Left cardiac atrium (tissue), 4 donors: ENCODE measurements around the gene CASK. TPM values are rescaled to one million over a fixed set of nuclear protein-coding genes. Genes with fewer than 3 reads are reported as not detected.
"Not testable (repeated sequence)": the region's sequence is repeated elsewhere in the genome, so short reads cannot be mapped to it uniquely, and the experiment has no call there.

Source experiments
- ATAC-seq, 2 donors: fragments of 200-7000 bp; cut with Tn5 transposase; one replicate each; pipeline ENCODE4 v1.9.1; 2020; ENCODE audit warnings: mild to moderate bottlenecking in 2 of 2, moderate library complexity in 2 of 2
- DNase-seq: peaks from one replicate; pipeline ENCODE4 v3.0.0-alpha.2; 2020
- intact Hi-C, 2 donors: fragments of 100-400 bp; cut with DNase I; formaldehyde crosslinking; loops; one replicate each; pipeline versions ENCODE4 v1.14.1 to v1.15.1; 2022 to 2023
- total RNA-seq, 2 donors: library from RNA; stranded (reverse); fragmentation: NEBNext Ultra II Directional; extraction: Animal tissue kit (Norgen Biotek cat#: 25700); gene quantifications; one replicate each; pipeline ENCODE4 v1.2.1, GENCODE V29; 2021
- donor health status: DM: no; HTN: yes; CAD: no.
- donor health status: DM: no; HTN: yes; CAD: no; lungs with severe emphysema.
- donor health status: DM: yes; HTN: yes; CAD: no.
- donor health status: Dilated cardiomyopathy.

The CASK gene
- total RNA-seq, 2 donors from 2014 or later = 15.0 to 23.2 TPM

DNA sequence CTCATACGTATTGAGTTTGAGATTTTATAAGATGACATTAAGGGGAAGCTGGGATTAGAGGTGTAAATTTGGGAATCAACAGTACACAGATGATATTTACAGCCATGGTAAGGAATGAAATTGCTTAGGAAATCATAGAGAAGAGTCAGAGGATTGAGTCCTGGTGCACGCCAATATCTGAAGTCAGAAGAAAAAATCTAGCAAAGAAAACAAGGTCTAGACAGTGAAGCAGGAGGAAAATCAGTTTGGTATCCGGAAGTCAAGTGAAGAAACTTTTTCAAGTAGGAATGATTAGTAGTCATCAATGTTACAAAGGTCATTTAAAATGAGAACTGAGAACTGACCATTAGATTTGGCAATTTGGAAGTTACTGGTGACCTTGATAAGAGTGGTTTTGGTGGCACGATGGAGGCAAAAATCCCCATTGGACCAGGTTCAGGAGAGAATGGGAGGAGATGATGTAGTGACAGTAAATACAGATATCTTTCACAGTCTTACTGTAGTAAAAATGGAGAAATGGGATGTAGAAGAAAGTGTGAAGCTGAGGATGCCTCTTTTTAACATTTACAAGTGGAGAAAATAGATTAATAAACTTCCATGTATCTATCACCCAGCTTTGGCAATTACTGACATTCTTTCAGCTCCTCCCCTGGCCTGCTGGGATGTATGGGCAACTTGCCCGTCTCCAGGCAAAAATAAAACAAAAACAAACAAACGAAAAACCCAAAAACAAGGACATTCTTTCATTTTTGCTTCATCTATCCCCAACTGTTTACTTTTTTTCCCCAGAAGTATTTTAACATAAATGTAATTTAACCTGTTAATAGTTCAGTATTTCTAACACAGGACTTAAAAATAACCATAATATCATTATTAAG, 245.9 kb downstream of the CASK start:
- ATAC-seq (peak in 1 of 2 donors; percentile 51), DNase-seq (no peak)
- intact Hi-C loops = no loop called here

DNA sequence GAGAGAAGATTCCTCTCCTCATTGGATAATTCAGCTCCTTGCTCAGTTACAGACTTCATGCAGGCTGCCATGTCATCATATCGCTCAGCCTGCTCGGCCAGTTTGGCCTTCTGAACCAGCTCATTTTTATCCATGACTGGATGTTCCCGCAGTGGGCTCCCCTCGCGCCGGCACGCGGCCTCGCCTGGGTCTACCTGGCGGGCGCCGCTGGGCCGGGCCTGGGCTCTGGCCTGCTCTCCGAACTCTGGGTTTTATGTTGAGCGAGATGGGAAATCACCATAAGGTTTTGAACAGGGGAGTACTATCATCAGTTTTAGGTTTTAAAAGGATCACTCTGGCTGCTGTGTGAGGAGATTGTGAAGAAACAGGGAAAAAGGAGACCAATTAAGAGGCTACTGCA, 247.0 kb downstream of the CASK start:
- ATAC-seq, DNase-seq, intact Hi-C loops: not testable (repeated sequence)

DNA sequence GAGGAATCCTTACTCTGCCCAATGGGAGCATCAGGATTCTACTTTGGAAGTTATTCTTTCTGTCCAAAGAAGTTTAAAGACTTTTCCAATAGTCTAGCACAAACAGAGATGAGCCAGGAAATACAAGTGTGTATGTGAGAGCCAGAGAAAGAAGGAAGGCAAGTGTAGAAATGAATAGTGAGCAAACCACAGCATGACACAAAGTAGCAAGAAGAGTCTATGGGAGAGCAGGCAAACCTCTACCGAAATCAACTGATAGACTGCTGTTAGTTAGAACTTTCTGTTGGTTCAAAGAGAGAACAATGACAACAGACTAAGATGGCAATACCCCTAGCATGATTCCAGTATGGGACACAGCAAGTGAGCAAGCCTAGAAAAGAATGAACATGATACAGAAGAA, 250.7 kb downstream of the CASK start:
- DNase-seq = no peak
- ATAC-seq = no peak
- intact Hi-C loops = no loop called here

DNA sequence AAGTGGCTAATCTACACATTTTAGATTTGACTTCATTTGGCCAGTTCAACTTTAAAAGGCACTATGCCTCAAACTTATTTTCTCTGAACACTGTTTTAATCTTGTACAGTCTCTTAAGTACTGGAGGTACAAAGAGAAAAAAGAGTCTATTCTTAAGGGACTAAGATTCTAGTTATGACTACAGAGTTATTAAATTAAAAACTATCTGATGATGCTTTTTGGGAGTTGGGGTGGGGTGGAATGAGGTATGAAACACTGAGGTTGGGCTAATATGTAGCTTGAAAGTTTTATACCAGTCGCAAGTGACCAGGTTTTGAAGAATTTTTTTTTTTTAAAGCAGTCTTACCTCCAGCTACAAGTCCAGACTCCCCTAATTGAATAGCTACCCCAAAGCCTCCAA, 252.3 kb downstream of the CASK start:
- no peak for ATAC-seq
- DNase-seq = no peak
- intact Hi-C loops = no loop called here

DNA sequence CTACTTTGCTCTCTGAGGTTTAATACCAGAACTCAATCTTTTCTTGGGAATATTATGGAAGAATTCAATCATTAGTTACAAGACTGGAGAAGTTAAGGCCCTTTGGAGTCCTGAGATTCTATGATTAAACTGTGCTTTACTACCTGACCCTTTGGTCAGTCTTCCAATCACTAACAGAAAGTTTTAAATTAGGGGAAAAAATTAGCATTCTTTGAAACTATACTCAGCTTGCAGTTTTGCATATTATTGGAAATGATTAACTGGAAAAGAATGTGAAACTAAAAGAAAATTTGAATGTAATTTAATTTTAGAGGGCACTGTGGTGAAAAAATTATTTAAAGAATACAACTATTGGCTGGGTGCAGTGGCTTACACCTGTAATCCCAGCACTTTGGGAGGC, 253.2 kb downstream of the CASK start:
- ATAC-seq (no peak), DNase-seq (no peak)
- intact Hi-C loops = no loop called here

DNA sequence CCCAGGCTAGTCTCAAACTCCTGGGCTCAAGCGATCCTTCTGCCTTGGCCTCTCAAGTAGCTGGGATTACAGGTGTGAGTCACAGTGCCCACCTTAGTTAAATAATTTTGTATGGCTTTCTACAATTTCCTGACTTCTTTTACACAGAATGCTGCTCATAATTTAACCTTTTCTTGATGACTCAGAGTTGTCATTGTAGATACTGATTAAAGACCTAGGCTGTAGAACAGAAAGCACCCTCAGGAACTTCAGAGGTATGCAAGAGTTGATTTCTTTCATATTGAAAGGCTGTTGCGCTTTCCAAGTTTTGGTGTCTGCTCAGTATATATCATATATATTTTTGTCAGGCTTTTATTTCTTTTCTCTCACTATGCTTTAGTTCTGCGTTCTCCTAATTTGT, 255.7 kb downstream of the CASK start:
- ATAC-seq = no peak
- intact Hi-C loops = no loop called here
- no peak for DNase-seq

DNA sequence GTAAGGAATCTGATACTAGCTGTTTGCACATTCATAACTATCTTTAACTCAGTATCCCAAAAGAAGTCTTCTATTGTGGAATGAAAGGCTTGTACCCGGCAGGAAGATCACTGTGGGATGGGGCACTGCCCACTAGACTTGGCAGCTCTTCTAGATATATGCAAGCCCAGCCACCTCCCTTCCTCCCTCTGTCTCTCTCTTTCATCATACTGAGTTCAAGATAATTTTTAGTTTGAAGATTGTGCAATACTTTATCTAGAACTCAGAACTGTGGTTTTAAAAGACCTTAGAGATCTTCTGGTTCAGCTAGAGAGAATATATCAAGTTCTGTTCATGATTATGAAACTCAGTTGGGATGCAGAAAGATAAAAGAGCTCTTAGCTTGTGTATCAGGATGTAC, 257.1 kb downstream of the CASK start:
- ATAC-seq = peak in 1 of 2 donors; percentile 82
- intact Hi-C loops = no loop called here
- no peak for DNase-seq

DNA sequence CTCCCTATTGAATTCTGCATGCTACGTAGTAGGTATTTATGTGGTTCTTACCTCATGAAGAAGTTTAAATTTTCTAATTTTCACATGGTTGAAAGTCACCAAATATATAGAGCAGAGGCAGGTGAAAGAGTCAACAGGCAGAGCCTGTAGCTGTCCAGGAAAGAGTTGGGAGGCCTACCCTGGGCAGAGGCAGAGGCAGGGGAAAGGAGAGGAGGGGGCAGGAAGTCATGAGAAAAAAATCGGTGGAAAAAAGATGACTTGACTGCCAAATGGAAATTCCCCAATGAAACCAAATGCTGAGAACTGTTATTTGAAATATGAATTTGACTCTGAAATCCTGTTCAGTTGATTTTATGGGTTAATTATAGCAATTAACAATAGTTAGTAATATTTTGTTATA, 257.7 kb downstream of the CASK start:
- ATAC-seq (no peak), DNase-seq (no peak)
- intact Hi-C loops = no loop called here

DNA sequence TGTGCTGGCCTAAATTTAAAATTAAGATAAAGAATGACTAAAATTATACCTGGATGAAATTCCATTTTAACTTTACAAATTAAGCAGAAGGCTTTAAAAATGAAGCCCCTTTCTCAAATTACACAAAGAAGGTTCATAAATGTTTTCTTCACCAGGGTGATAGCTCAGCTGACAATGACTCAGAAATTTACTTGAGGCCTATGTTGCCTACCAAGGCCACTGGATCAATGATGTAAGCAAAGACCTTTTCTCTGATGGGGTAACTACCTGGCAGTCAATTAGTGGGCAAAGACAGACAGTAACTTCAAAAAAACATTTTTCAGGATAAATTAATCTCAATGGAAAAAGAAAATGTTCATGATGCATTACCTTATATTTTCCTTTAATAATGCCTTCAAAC, 258.4 kb downstream of the CASK start:
- no peak for ATAC-seq
- intact Hi-C loops = no loop called here
- no peak for DNase-seq

DNA sequence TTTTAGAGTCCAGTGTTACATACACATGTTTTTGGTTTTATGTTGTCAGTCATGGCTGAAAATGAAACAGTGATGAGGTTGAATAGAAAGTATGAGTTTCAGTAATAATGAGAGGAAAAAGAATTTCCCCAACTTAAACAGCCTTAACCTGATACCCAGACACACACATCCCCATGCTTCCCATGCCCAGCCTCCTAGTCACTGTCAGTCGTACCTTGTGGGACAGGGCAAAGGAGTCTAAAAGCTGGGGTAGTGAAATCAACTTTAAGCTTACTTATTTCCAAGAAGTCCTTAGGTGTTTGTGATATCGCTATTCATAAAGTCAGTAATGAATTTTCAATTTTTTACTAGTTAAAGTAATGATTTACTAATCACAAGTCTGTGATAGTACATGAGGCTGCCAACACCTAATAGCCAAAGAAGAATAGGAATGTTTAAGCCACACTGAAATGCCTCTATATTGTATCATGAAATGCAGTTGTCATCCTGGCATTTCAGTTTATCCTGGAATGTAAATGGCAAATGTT, 258.9 kb downstream of the CASK start:
- no peak for ATAC-seq
- DNase-seq = no peak
- intact Hi-C loops = no loop called here

DNA sequence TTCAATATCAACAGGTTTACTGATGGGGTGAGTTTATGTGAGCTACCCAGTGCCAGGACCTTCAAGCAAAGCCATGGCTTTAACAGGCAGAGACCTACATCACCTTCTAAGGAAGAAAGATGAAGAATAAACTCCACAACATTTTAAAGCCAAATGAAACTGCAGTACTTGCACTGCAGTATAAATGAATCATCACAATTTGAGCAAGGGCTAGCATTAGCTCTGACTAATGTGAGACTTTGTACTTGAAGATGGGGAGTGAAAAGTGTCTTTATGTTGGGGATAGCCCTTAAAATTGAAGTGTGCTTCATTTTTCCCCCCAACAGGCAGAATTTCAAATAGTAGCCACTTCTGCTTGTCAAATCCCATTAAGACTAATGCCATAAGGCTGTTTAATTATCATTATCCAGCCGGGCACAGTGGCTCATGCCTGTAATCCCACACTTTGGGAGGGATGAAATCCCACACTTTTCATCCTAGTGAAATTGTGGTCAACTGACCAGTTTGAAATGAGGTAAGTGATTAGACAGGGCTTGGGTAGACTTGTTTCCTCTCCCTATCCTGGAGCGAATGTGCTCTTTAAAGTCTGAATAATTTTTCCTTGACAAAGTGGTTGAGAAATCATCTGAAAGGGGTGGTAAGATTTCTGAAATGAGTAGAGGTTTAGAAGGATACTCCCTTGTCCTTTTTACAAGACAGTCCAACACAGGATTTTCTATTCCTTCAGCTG, 261.8 kb downstream of the CASK start:
- DNase-seq (no peak), ATAC-seq (peak in 1 of 2 donors; percentile 53)
- intact Hi-C loops = no loop called here

DNA sequence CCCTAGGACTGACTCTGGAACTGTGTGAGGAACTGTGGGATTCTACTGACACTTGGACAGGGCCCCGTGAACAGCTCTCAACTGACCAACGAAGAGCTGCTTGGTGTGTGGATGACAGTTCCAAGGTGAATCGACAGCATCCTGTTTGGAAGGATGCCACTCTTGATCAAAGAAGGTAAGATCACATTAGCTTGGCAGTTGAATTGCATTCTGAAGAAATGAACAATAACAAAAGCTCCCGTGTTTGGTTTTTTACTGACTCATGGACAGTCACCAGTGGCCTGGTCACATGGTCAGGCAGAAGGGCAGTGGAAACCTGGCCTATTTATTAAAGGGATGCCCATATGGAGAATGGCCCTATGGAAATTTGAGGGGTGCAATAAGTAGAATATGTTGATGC, 267.7 kb downstream of the CASK start:
- ATAC-seq (no peak), DNase-seq (no peak)
- intact Hi-C loops = no loop called here

DNA sequence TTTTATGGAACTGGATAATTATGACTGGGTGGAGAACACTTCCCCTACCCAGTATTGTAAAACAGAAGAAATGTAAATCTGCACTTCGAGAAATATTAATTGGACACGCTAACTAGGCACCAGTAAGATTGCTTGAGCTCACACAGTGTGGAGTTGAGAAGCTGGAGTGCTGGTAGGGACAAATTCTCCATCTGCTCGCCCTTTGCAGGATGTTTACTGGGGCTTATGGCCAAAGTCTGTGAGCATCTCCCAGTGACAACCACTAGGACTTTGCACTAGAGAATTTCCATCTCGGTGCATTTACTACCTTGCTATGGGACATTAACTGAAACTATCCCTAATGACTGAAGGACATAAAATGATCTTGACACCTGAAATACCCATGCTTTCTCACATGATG, 268.3 kb downstream of the CASK start:
- ATAC-seq (no peak), DNase-seq (no peak)
- intact Hi-C loops = no loop called here

DNA sequence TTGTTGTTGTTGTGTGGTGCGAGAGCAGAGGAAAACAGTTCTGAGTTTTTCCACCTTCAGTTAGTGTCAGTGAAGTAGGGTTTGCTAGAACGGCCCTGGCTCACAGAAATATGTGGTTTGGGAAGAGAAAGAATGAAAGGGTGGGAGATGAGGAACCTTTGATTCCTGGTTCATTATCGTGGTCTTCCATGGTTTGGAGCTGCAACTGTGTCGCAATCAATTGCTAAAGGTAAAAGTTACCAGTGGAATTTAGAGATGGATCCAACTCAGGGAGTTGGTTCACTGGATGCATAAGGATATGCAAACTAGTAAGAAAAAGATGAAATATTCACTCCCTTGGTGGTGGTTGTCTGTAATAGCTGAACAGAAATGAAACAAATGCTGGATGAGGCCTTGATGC, 270.2 kb downstream of the CASK start:
- no peak for DNase-seq
- intact Hi-C loops = no loop called here
- ATAC-seq = no peak

DNA sequence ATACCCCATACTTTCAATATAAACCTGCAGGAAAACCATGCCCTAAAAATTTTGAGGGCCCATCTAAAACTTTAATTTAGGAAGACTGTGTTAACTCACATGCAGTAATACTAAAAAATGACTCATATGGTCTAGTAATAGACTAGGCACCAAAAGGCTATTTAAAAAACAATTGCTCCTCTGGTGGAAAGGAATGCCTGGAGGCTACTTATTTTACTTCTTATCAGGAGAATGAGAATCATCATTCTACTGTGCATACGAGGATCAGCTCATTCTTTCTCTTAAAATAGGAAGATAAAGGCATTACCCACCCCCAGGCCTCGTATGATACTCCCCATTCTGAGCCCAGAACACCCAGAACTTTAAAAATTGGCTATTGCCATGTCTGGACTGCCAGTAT, 277.2 kb downstream of the CASK start:
- intact Hi-C loops, DNase-seq, ATAC-seq: not testable (repeated sequence)

DNA sequence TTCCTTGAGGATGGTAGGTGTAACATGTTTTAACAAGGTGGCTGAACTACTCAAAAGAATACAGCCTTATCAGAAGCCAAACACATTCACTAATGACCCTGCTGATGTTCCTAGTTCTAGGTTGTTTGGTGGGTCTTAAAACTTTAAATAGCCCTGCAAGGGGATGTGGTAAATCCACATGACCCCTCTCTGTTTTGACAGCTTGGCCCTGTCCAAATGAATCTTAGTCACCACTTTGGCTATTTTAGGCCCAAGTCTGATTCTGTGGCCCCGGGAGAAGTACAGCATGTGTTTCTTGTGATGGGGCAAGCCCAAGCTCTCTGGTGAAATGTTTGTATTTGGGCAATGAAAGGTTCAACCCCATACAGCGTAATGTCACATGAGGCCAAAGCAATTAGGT, 289.1 kb downstream of the CASK start:
- DNase-seq = no peak
- intact Hi-C loops = no loop called here
- ATAC-seq = peak in 1 of 2 donors; percentile 57

DNA sequence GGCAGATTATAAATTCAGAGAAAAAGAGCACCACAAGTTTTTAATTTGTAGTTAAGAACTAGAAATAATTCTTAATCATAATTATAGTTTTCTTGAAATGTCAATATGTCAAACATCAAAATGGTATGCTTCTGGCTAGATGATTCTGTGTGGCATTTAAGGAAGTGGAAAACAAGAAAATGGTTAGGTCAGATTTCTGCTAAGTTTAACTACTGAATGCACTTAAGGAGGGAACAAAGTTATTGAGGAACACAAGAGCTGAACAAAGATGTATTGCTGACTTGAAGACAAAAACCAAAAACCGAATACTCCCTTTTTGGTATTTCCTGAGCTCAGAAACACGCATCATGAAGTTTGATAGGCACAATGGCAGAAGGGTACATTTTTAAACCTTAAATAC, 293.3 kb downstream of the CASK start:
- DNase-seq = no peak
- intact Hi-C loops = no loop called here
- no peak for ATAC-seq

DNA sequence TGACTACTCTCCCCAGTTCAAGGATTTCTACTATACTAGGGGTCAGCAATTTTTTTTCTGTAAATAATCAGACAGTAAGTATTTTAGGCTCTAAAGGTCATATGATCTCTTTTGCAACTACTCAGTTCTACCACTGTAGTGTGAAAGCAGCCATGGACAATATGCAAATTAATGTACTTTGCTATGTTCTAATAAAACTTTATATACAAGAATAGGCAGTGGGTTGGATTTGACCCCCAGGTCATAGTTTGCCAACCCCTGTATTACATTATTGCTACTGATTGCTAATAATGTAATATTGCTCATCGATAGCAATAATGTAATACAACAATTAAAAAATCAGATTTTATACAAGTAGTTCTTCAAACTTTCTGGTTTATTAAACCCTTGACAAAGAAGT, 293.8 kb downstream of the CASK start:
- ATAC-seq (no peak), DNase-seq (no peak)
- intact Hi-C loops = no loop called here

DNA sequence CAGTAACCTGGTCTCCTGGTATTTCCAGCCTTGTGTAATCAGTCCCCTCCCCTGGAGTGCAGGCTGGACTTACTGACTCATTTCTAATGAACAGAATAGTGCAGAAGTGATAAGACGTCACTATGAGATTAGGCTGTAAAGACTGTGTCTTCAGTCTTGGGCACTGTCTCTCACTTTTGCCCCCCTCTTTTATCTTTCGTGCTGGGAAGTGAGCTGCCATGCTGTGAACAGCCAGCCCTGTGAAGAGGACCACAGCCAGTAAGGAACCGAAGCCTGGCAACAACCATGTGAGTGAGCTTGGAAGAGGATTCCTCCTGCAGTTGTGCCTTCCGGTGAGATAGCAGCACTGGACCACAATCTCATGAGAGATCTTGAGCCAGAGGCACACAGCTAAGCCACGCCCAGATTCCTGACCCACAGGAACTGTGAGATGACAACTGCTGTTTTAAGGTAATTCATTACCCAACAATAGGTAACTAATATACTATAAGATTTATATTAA, 302.1 kb downstream of the CASK start:
- intact Hi-C loops = no loop called here
- peak in 1 of 2 donors; percentile 60 for ATAC-seq
- DNase-seq = no peak

DNA sequence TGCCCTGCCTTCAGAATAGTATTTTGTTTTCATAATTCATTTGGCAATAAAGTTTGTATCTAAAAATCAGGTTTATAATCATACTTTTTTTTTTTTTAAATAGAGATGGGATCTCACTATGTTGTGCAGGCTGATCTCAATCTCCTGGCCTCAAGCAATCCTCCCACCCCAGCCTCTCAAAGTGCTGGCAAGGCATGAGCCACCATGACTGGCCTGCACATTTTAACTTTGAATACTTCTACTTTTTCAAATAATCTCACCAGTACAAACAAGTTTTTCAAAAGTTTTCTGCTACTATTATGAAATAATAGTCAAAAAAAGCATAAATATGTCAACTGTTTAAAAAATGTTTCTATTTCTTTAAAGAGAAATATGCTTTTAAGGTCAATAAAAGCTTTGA, 304.1 kb downstream of the CASK start:
- no peak for DNase-seq
- intact Hi-C loops = no loop called here
- ATAC-seq = no peak
